ENCODE measurements around the gene ZGRF1. TPM values are rescaled to one million over a fixed set of nuclear protein-coding genes. Genes with fewer than 3 reads are reported as not detected.
"Not testable (repeated sequence)": the region's sequence is repeated elsewhere in the genome, so short reads cannot be mapped to it uniquely, and the experiment has no call there.

Gene ZGRF1
- polyA plus RNA-seq, 3 donors from 2014 or later, result 2.0 to 3.7 (median 3.0) TPM

GRCh38 chr4:112523008-112523721 is 113.5 kb downstream of the ZGRF1 start:
- peak overlapping the region; percentile 77 to 91 (median 85) for H3K4me3 Mint-ChIP-seq
- H3K27me3 Mint-ChIP-seq (ENCODE audit: low read depth in 3 of 3), result peaks cover 28 to 37% (median 30%) of the 10 kb centered on the region in 3 donors
- H3K4me1 Mint-ChIP-seq, result peaks cover 16 to 34% of the 10 kb centered on the region in 2 donors
- peaks cover 0 to 9% (median 0%) of the 10 kb centered on the region in 6 donors for H3K9me3 Mint-ChIP-seq
- H3K27ac Mint-ChIP-seq, result no peak overlapping the region
- peak in 2 of 3 donors; percentile 9 to 26 for DNase-seq
- no peaks in the 10 kb centered on the region for H3K36me3 Mint-ChIP-seq

- H3K4me1 Mint-ChIP-seq, result peaks cover 22 to 42% of the 10 kb centered on the region in 2 donors
- H3K27me3 Mint-ChIP-seq (ENCODE audit: low read depth in 3 of 3), result peaks cover 34 to 42% (median 34%) of the 10 kb centered on the region in 3 donors
- H3K9me3 Mint-ChIP-seq, H3K36me3 Mint-ChIP-seq, DNase-seq, H3K27ac Mint-ChIP-seq: not testable (repeated sequence)
- H3K4me3 Mint-ChIP-seq, result peak overlapping the region; percentile 34 to 91 (median 85)
Measured at GRCh38 chr4:112522431-112522830, 114.3 kb downstream of the ZGRF1 start.

- peaks cover 0 to 9% (median under 1%) of the 10 kb centered on the region in 6 donors for H3K9me3 Mint-ChIP-seq
- peaks cover 30 to 52% of the 10 kb centered on the region in 2 donors for H3K4me1 Mint-ChIP-seq
- DNase-seq, result no peak
- H3K27ac Mint-ChIP-seq, result no peak overlapping the region
- peak overlapping the region in 1 of 5 donors; percentile 34 for H3K4me3 Mint-ChIP-seq
- H3K27me3 Mint-ChIP-seq (ENCODE audit: low read depth in 3 of 3), result peaks cover 36 to 44% (median 42%) of the 10 kb centered on the region in 3 donors
- H3K36me3 Mint-ChIP-seq, result no peaks in the 10 kb centered on the region
Measured at GRCh38 chr4:112521123-112522023, 115.3 kb downstream of the ZGRF1 start.

- Mint-ChIP-seq H3K9me3 (peaks cover 0 to 9% (median under 1%) of the 10 kb centered on the region in 6 donors), H3K4me1 (peaks cover 33 to 59% of the 10 kb centered on the region in 2 donors), H3K36me3 (no peaks in the 10 kb centered on the region), H3K27ac (no peak overlapping the region), H3K4me3 (peak overlapping the region in 1 of 5 donors; percentile 5), H3K27me3 (ENCODE audit: low read depth in 3 of 3) (peaks cover 38 to 44% (median 44%) of the 10 kb centered on the region in 3 donors)
- DNase-seq, result no peak
Measured at GRCh38 chr4:112520598-112521122, 116.0 kb downstream of the ZGRF1 start.

- Mint-ChIP-seq H3K4me1 (peaks cover 37 to 67% of the 10 kb centered on the region in 2 donors), H3K9me3 (peaks cover 0 to 9% (median under 1%) of the 10 kb centered on the region in 6 donors), H3K27me3 (ENCODE audit: low read depth in 3 of 3) (peaks cover 41 to 48% (median 47%) of the 10 kb centered on the region in 3 donors), H3K36me3 (no peaks in the 10 kb centered on the region), H3K27ac (no peak overlapping the region), H3K4me3 (peak overlapping the region in 1 of 5 donors; percentile 38)
- no peak for DNase-seq
Measured at GRCh38 chr4:112519689-112520597, 116.8 kb downstream of the ZGRF1 start.

GRCh38 chr4:112518675-112519074 is 118.0 kb downstream of the ZGRF1 start:
- no peak for DNase-seq
- H3K4me1 Mint-ChIP-seq, result peaks cover 43 to 75% of the 10 kb centered on the region in 2 donors
- no peaks in the 10 kb centered on the region for H3K36me3 Mint-ChIP-seq
- peaks cover 41 to 55% (median 54%) of the 10 kb centered on the region in 3 donors for H3K27me3 Mint-ChIP-seq (ENCODE audit: low read depth in 3 of 3)
- H3K9me3 Mint-ChIP-seq, result peaks cover 0 to 9% (median 2%) of the 10 kb centered on the region in 6 donors
- no peak overlapping the region for H3K27ac Mint-ChIP-seq
- H3K4me3 Mint-ChIP-seq, result no peak overlapping the region

GRCh38 chr4:112517911-112518310 is 118.8 kb downstream of the ZGRF1 start:
- peaks cover 0 to 9% (median 2%) of the 10 kb centered on the region in 6 donors for H3K9me3 Mint-ChIP-seq
- no peak for DNase-seq
- no peaks in the 10 kb centered on the region for H3K36me3 Mint-ChIP-seq
- H3K4me1 Mint-ChIP-seq, result peaks cover 38 to 69% of the 10 kb centered on the region in 2 donors
- H3K27ac Mint-ChIP-seq, result no peak overlapping the region
- peaks cover 38 to 56% (median 54%) of the 10 kb centered on the region in 3 donors for H3K27me3 Mint-ChIP-seq (ENCODE audit: low read depth in 3 of 3)
- H3K4me3 Mint-ChIP-seq, result peak overlapping the region in 4 of 5 donors; percentile 4 to 49 (median 32)

GRCh38 chr4:112517067-112517634 is 119.6 kb downstream of the ZGRF1 start:
- no peak for DNase-seq
- H3K4me3 Mint-ChIP-seq, result peak overlapping the region; percentile 49 to 68 (median 54)
- H3K27me3 Mint-ChIP-seq (ENCODE audit: low read depth in 3 of 3), result peaks cover 40 to 52% (median 50%) of the 10 kb centered on the region in 3 donors
- no peaks in the 10 kb centered on the region for H3K36me3 Mint-ChIP-seq
- peaks cover 0 to 6% (median 2%) of the 10 kb centered on the region in 6 donors for H3K9me3 Mint-ChIP-seq
- no peak overlapping the region for H3K27ac Mint-ChIP-seq
- peaks cover 32 to 62% of the 10 kb centered on the region in 2 donors for H3K4me1 Mint-ChIP-seq

- Mint-ChIP-seq H3K27ac (no peak overlapping the region), H3K27me3 (ENCODE audit: low read depth in 3 of 3) (peaks cover 43 to 51% (median 45%) of the 10 kb centered on the region in 3 donors), H3K36me3 (no peaks in the 10 kb centered on the region), H3K4me3 (peak overlapping the region; percentile 54 to 84 (median 63)), H3K4me1 (peaks cover 32 to 60% of the 10 kb centered on the region in 2 donors), H3K9me3 (peaks cover 0 to 10% (median 2%) of the 10 kb centered on the region in 6 donors)
- DNase-seq, result no peak
Measured at GRCh38 chr4:112516471-112517066, 120.1 kb downstream of the ZGRF1 start.

- Mint-ChIP-seq H3K9me3 (peaks cover 0 to 14% (median 2%) of the 10 kb centered on the region in 6 donors), H3K27ac (peak within 1 kb of the TSS in 1 of 6 donors; percentile 64), H3K4me3 (peak within 1 kb of the TSS; percentile 77 to 88 (median 78)), H3K36me3 (no peaks in the 10 kb centered on the region), H3K27me3 (ENCODE audit: low read depth in 3 of 3) (peaks cover 43 to 51% (median 46%) of the 10 kb centered on the region in 3 donors), H3K4me1 (peaks cover 35 to 60% of the 10 kb centered on the region in 2 donors)
- DNase-seq, result no peak
Measured at GRCh38 chr4:112516066-112516470, 120.6 kb downstream of the ZGRF1 start, which contains the start of gene NEUROG2. Gene NEUROG2 (minus strand): TSS chr4:112516180. CDS start chr4:112515475, 705 bp downstream.

GRCh38 chr4:112515198-112516065 is 121.3 kb downstream of the ZGRF1 start:
- peak overlapping the region; percentile 77 to 88 (median 78) for H3K4me3 Mint-ChIP-seq
- H3K36me3 Mint-ChIP-seq, result no peaks in the 10 kb centered on the region
- DNase-seq, result peak in 2 of 3 donors; percentile 6 to 9
- H3K27me3 Mint-ChIP-seq (ENCODE audit: low read depth in 3 of 3), result peaks cover 40 to 48% (median 46%) of the 10 kb centered on the region in 3 donors
- H3K27ac Mint-ChIP-seq, result peak overlapping the region in 1 of 6 donors; percentile 64
- H3K9me3 Mint-ChIP-seq, result peaks cover 0 to 14% (median 2%) of the 10 kb centered on the region in 6 donors
- H3K4me1 Mint-ChIP-seq, result peaks cover 34 to 58% of the 10 kb centered on the region in 2 donors

All from immature natural killer cell (primary cell).